Aorta (tissue), 5 donors: Measurements from ENCODE around the gene GALNT9. TPM values are rescaled to one million over a fixed set of nuclear protein-coding genes. Genes with fewer than 3 reads are reported as not detected.

Experiments
- ATAC-seq: fragments of 200-7000 bp; cut with Tn5 transposase; one replicate; pipeline ENCODE4 v1.9.1; 2022; ENCODE audit warnings: moderate library complexity; ENCODE audit not compliant: low FRiP score
- DNase-seq, 2 donors: peaks; one replicate each; pipeline ENCODE4 v3.0.0-alpha.2; 2020
- H3K27ac ChIP-seq, 2 donors: one replicate each; pipeline ENCODE4 v1.5.1; 2013; ENCODE audit warnings: low read length in 2 of 2, mild to moderate bottlenecking in 2 of 2, moderate library complexity in 2 of 2, control low read depth in 1 of 2, inconsistent platforms in 1 of 2, low read depth in 1 of 2
- H3K27me3 ChIP-seq, 2 donors: one replicate each; pipeline ENCODE4 v1.6.1; 2013; ENCODE audit warnings: control low read depth in 1 of 2, low read length in 1 of 2, mild to moderate bottlenecking in 1 of 2, moderate library complexity in 1 of 2; ENCODE audit not compliant: insufficient read depth in 2 of 2, control insufficient read depth in 1 of 2
- H3K36me3 ChIP-seq, 2 donors: one replicate each; pipeline ENCODE4 v1.6.1; 2013; ENCODE audit warnings: control low read depth in 1 of 2, low read length in 1 of 2, mild to moderate bottlenecking in 1 of 2; ENCODE audit not compliant: insufficient read depth in 2 of 2, control insufficient read depth in 1 of 2
- H3K4me1 ChIP-seq, 2 donors: one replicate each; pipeline ENCODE4 v1.6.1; 2013; ENCODE audit warnings: low read length in 2 of 2, control low read depth in 1 of 2, mild to moderate bottlenecking in 1 of 2, moderate library complexity in 1 of 2; ENCODE audit not compliant: insufficient read depth in 2 of 2, control insufficient read depth in 1 of 2
- H3K4me3 ChIP-seq, 2 donors: one replicate each; pipeline ENCODE4 v1.5.1; 2013; ENCODE audit warnings: low read length in 2 of 2, control low read depth in 1 of 2, mild to moderate bottlenecking in 1 of 2
- H3K9me3 ChIP-seq: one replicate; pipeline ENCODE4 v1.6.1; 2013; ENCODE audit warnings: mild to moderate bottlenecking, low read length; ENCODE audit not compliant: control insufficient read depth
- WGBS, 2 donors: extraction: QIAGEN DNeasy Blood & Tissue Kit; methylation state at CpG; one replicate each; pipeline ENCODE4 v1.1.7; 2013; 5-methylcytosine and 5-hydroxymethylcytosine counted together
- intact Hi-C, 2 donors: fragments of 100-400 bp; cut with DNase I; formaldehyde crosslinking; loops; one replicate each; pipeline versions ENCODE4 v1.14.2 to v1.15.0; 2022
- polyA plus RNA-seq, 2 donors: library from polyadenylated mRNA; stranded (reverse); fragments of 200-250 nt; gene quantifications; one replicate each; pipeline ENCODE4 v1.2.3, GENCODE V29; 2013
- total RNA-seq, 2 donors: library from RNA; stranded (reverse); fragmentation: NEBNext Ultra II Directional; extraction: Animal tissue kit (Norgen Biotek cat#: 25700); gene quantifications; one replicate each; pipeline ENCODE4 v1.2.1, GENCODE V29; 2021
- donor health status: healthy with polysubstance abuse.
- donor health status: Bipolar disorder and iron deficiency.
- donor health status: DM: no; HTN: no; CAD: no.
- donor health status: DM: no; HTN: no; CAD: no.
- donor health status: DM: yes; HTN: yes; CAD: no.

Gene GALNT9
- total and polyA plus RNA-seq, 4 donors = 0.62 to 0.84 TPM; not detected in 2

DNA sequence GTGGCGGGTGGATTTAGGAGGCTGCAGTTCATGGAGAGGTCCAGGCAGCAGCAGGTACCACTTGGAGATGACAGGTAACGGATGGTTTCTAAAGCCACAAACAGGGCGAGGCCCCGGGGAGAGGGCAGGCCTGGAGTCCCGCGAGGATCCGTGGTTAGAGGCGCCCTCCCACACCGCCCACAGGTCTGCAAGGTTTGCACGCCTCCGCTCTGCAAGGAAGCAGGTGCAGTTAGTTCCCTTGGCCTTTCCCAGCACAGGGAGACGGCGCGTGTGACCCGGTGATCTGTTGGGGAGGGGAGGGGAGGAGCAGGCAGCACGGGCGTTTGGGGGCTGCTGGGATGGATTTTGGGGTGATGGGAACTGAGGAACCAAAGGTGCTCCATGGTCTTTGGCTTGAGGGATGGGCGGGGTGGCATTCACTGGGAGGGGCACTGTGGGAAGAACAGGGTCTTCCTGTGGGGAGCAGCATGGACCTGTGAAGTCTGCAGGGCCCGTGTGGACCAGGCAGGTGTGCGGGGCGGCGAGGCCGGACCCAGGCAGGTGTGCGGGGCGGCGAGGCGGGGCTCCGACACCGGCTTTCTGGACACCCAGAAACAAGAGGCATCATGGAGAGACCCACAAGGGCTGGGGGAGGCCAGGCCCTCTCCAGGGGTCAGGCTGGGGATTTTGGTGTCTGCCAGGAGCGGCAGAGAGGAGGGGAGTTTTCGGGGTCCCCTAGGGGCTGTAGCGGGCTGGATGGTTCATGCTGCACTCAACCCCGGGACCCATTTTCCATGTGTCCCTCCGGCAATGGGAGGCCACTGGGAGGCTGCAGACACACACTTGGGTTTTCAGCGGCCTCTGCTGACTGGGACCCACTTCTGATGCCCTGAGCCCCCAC lies 156.0 kb downstream of the GALNT9 start:
- H3K9me3 ChIP-seq = no peaks in the 10 kb centered on the region
- H3K4me1 ChIP-seq = no peaks in the 10 kb centered on the region
- ATAC-seq (no peak), DNase-seq (peak in 1 of 2 donors; percentile 26)
- 75 to 77% methylated on average over 34 to 35 of the region's 35 CpGs for WGBS, 2 donors
- H3K27me3 ChIP-seq = no peaks in the 10 kb centered on the region
- H3K4me3 ChIP-seq = no peak overlapping the region
- intact Hi-C loops = no loop called here
- H3K27ac ChIP-seq = no peak overlapping the region
- H3K36me3 ChIP-seq = no peaks in the 10 kb centered on the region

DNA sequence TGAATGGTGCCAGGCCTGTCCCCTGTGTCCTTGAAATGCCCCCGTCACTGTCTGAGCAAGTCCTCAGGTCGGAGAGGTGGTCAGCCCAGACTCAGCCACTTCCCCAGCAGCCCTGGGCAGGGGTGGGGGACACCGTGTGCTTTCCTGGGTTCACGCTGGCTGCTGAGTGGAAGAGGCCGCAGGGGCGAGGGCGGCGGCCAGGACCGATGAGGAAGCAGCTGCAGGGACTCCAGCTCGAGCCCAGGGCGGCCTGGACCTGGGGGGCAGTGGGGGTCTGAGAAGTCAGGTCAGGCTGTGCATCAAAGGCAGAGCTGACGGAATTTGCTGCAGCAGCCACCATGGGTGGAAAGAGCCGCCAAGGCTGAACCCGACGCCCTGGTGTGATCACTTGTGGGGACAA lies 156.8 kb downstream of the GALNT9 start:
- ATAC-seq = no peak
- DNase-seq = peak in 1 of 2 donors; percentile 39

DNA sequence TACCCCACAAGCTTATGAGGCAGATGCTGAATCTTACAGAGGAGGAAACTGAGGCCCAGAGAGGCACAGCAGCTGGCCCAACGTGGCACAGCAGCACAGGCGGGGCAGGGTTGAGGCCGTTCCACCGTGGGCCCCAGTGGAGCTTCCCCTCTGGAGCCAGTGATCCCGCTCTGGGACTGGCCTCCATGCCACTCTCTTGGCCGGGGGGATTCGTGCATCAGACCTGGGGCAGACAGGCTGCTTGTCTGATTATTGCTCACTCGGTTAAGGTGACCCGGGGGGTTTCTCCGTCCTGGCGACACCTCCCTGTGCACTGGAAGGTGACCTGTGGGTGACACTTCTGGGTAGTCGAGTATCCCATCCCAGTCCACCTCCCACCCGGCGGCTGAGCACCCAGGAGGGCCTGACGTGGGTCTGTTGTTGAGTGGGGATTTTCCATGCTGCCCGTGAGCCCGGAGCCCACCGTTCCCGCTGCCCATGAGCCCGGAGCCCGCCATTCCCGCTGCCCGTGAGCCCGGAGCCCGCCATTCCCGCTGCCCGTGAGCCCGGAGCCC lies 157.3 kb downstream of the GALNT9 start:
- ATAC-seq = no peak
- Histone ChIP-seq H3K4me3 (no peak overlapping the region), H3K27me3 (no peaks in the 10 kb centered on the region), H3K27ac (no peak overlapping the region), H3K36me3 (no peaks in the 10 kb centered on the region), H3K4me1 (no peaks in the 10 kb centered on the region), H3K9me3 (no peaks in the 10 kb centered on the region)
- peak in 1 of 2 donors; percentile 45 for DNase-seq
- 84 to 85% methylated on average over 27 to 28 of the region's 28 CpGs for WGBS, 2 donors
- intact Hi-C loops = no loop called here

More for the DNA sequence above, 156.8 kb downstream of the GALNT9 start:
- Histone ChIP-seq H3K27ac (no peak overlapping the region), H3K4me3 (no peak overlapping the region), H3K9me3 (no peaks in the 10 kb centered on the region), H3K27me3 (no peaks in the 10 kb centered on the region), H3K4me1 (no peaks in the 10 kb centered on the region), H3K36me3 (no peaks in the 10 kb centered on the region)
- WGBS, 2 donors = 68 to 74% methylated on average over 15 of the region's 15 CpGs
- intact Hi-C loops = no loop called here

DNA sequence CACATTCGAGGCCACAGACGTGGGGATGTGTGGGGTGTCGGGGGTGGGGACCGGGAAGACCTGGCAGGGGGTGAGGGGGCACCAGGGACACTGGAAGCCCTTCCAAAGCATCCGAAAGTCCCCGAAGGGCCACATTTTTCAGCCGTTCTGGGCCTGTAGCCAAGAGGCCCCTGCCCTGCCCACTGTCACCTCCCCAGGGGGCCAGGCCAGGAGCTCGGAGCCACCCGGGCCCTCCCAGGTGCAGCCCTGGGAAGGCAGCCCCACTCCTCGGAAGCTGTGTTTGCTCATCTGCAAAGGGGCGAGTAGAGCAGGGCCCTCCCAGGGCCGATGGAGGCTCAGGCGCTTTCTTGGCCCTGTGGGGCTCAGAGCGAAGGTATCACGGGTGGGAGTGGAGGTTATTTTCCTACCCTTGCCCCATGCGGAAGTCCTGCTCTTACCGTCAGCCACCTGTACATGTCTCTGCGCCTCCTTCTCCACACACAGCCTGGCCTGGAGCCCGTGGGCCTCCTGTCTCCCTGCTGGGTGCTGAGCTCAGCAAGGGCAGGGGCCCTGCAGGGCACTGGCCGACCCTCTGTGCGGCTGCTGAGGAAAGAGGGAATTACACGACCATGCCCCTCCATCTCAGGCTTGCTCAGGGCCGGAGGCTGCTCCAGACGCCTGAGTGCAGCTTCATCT lies 158.0 kb downstream of the GALNT9 start:
- Histone ChIP-seq H3K36me3 (no peaks in the 10 kb centered on the region), H3K27ac (no peak overlapping the region), H3K4me1 (no peaks in the 10 kb centered on the region), H3K27me3 (no peaks in the 10 kb centered on the region), H3K4me3 (no peak overlapping the region), H3K9me3 (no peaks in the 10 kb centered on the region)
- peak in 1 of 2 donors; percentile 37 for DNase-seq
- 63 to 66% methylated on average over 24 of the region's 24 CpGs for WGBS, 2 donors
- ATAC-seq = no peak
- intact Hi-C loops = no loop called here

DNA sequence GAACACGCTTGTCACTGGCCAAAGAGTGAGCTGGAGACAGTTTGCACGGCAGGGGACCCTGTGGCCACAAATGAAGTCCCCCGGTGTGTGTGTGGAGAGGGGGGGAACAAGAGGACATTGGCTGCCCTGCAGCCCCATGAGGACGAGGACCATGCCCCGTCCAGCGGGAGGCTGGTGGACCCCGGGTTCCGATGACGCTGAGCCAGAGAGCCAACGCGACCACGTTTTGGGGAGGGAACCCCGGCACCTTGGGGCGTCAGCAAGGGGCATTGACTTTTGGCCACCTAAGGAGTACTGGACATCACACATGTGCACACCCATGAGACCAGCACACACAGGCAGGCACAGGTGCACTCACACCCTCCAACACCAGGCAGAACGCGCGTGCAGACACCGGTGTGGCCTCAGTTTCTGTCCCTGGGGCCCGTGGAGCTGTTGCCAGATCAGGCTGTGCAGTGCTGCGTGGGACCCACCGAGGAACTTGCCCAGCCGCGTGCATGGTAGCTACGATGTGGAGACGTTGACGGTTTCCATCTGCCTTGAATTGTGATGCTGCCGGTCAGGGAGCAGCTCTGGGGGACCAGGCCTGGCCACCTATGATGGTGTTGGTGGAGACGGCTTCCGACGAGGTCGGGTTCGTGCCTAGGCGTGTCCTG lies 158.6 kb downstream of the GALNT9 start:
- H3K4me3 ChIP-seq = no peak overlapping the region
- no peaks in the 10 kb centered on the region for H3K9me3 ChIP-seq
- no peak overlapping the region for H3K27ac ChIP-seq
- DNase-seq (peak in 1 of 2 donors; percentile 46), ATAC-seq (no peak)
- intact Hi-C loops = no loop called here
- H3K36me3 ChIP-seq = no peaks in the 10 kb centered on the region
- no peaks in the 10 kb centered on the region for H3K4me1 ChIP-seq
- 74 to 77% methylated on average over 31 to 33 of the region's 33 CpGs for WGBS, 2 donors
- H3K27me3 ChIP-seq = no peaks in the 10 kb centered on the region

DNA sequence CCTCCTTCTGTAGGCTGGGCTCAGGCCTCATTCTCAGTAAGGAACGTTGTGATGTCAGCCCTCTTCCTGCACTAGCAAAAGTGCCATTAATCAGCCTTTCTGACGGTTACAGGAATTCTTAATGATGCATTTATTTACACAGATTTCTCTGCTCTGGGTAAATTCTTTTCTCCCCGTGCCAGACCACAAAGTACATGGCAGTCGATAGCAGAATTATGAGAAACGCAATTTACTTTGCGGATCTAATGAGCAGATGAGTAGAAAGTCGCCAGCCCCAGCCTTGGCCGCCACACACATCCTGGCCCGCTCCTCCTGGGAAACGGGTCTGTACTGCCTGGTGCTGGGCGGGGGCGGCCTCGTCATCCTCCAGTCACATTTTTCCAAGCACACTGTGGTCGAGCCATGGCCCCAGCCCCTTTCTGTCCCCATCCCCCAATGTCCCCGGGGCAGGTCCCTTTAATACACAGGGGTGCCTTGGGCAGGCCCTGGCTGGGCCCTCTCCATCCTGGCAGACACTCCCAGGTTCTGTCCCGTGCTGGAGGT lies 159.2 kb downstream of the GALNT9 start:
- Histone ChIP-seq H3K9me3 (no peaks in the 10 kb centered on the region), H3K4me1 (no peaks in the 10 kb centered on the region), H3K27me3 (no peaks in the 10 kb centered on the region), H3K36me3 (no peaks in the 10 kb centered on the region), H3K27ac (no peak overlapping the region), H3K4me3 (no peak overlapping the region)
- intact Hi-C loops = no loop called here
- ATAC-seq = no peak
- peak in 1 of 2 donors; percentile 72 for DNase-seq
- 11 to 13% methylated on average over 16 of the region's 16 CpGs for WGBS, 2 donors

DNA sequence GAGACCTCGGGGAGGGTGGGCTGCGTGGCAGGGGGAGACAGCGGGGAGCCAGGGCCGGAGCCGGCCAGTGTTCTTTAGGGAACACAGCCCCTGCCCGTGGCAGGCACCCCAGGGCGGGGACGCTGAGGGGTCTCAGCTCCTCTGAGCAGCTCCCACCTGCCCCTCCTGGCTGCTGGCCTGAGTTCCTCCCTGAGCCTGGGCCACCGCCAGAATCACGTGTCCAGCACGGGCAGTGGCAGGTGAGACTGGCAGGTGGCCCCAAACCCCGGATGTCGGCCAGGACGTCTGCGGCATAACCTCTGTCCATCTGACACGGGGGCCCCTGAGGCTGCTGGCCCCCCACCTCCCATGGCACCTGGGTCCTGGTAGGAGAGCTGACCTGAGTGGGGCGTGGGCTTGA lies 160.0 kb downstream of the GALNT9 start:
- H3K9me3 ChIP-seq = no peaks in the 10 kb centered on the region
- H3K36me3 ChIP-seq = no peaks in the 10 kb centered on the region
- ATAC-seq (no peak), DNase-seq (peak in 1 of 2 donors; percentile 48)
- WGBS, 2 donors = 75 to 81% methylated on average over 9 to 17 of the region's 17 CpGs
- no peaks in the 10 kb centered on the region for H3K4me1 ChIP-seq
- no peak overlapping the region for H3K27ac ChIP-seq
- intact Hi-C loops = no loop called here
- no peak overlapping the region for H3K4me3 ChIP-seq
- H3K27me3 ChIP-seq = no peaks in the 10 kb centered on the region

DNA sequence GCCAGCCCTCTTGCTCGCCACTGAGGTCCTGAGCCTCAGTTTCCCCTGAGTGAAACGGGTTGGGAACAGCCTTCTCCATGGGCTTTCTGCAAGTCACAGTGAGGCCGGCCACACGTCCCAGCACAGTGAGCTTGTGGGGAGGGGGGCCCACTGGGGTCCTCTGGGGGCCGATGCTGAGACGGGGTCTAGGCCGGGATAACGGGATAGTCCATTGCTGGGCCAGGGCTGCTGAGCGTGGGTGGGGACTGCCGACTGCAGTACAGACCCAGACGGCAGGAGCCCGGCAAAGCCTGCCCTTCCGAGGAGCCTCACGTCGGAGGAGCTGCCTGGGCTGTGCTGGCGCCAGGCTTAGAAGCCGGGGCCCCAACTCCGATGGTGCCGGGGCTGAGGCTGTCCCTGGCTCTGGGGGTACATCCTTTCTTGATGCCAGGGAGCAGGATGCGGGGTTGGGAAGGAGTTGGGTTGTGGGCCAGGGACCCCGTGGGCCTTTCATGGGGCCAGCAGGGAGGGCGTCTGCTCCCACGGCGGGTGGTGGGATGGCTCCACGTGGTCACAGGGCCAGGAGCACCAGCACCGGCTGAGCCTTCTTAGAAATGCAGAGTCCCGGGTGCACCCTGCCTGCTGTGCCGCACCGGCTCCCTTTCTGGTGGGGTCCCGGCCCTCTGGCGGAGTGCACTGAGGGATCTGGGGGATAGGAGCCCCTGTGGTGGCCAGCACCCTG lies 160.9 kb downstream of the GALNT9 start:
- Histone ChIP-seq H3K27ac (no peak overlapping the region), H3K36me3 (no peaks in the 10 kb centered on the region), H3K9me3 (no peaks in the 10 kb centered on the region), H3K4me3 (no peak overlapping the region), H3K27me3 (no peaks in the 10 kb centered on the region), H3K4me1 (no peaks in the 10 kb centered on the region)
- ATAC-seq (no peak), DNase-seq (peak in 1 of 2 donors; percentile 45)
- intact Hi-C loops = no loop called here
- WGBS, 2 donors = 77 to 81% methylated on average over 26 to 31 of the region's 31 CpGs
